DMS79 (cell line): ENCODE results near the gene NKG7.

Experiments
- DNase-seq: peaks from one replicate; lab custom pipeline; 2025; lab: John Stamatoyannopoulos, UW

NKG7 gene

DNA sequence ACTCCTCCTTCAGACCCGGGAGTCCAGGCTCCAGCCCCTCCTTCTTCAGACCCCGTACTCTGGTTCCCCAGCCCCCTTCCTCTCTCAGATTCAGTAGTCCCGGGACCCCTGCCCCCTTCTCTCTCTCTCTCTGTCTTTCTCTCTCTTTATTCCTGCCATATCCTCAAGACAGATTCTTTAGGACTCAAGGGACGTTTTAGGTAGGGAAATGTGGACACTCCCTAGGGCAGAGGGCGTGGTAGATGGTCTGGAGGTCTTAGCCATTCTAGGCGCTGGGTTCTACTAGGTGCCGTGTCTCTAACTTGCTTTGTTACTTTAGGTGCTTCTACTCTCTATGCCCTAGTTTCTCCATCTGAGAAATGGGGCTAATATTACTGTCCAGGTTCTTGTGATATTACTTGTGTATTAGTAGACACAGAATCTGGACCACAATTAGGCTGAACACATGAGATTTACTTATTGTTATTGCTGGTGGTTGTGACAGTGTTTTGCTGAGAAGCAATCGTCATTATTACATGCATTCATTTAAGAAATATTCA is 18.7 kb upstream of the NKG7 start:
- DNase-seq = no peak

- DNase-seq = no peak
Observed at GRCh38 chr19:51389143-51389542, 16.7 kb upstream of the NKG7 start.

DNA sequence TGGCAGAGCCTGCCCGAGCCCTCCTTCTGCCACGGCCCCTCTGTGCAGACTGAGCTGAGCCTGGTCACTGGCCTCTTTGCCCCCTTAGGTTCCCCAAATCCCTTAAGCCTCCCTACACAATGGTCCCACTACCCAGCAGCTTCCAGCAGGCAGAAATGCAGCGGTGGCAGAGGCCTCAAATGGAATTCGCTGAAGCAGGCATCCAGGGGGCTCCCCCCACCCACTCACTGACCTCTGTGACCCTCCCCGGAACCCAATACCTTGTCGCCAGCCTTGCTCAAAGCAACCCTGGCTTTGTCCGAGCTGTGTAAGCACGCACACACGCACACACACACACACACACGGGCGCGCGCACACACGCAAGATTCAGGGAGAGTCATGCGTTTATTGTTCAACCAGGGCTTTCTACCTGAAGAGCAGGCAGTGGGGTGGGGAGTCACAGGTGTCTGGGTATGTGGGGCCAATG is 15.5 kb upstream of the NKG7 start, which contains the start of gene LIM2:
TSS of gene LIM2 (minus strand) at position 51 of the 466 bp plus-strand sequence. CDS start 531 bp downstream, outside the sequence.
- DNase-seq = no peak

DNA sequence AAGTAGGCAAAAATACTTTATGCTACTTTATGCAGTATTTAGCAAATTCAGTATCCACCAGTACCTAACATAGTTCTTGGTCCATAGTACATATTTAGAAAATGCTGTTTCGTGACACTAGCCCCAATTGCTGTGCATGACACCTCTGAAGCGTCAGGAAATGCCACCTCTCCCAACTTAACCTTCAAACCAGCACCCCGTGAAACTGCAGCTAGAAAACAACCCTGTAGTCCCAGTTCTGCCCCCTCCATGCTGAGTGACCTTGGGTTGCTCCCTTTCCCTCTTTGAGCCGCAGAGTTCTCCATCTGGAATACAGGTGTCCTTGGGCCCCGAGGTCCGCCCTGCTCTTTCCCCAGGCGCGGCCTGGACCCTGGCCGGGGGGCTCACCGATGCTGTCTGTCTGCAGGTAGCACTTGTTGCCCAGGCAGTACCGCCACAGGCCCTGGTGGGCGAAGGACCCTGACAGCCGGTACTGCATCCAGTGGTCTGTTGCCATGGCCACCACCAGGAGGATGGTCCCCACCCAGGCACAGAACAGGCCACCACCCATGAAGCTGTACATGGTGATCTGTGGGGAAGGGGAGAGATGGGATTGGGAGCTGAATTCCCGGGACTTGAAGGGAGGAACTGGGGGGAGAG is 14.5 kb upstream of the NKG7 start:
- DNase-seq = no peak

GRCh38 chr19:51382004-51382403 is 9.6 kb upstream of the NKG7 start:
- no peak for DNase-seq

- DNase-seq = no peak
Observed at GRCh38 chr19:51380379-51380778, 7.9 kb upstream of the NKG7 start.

DNA sequence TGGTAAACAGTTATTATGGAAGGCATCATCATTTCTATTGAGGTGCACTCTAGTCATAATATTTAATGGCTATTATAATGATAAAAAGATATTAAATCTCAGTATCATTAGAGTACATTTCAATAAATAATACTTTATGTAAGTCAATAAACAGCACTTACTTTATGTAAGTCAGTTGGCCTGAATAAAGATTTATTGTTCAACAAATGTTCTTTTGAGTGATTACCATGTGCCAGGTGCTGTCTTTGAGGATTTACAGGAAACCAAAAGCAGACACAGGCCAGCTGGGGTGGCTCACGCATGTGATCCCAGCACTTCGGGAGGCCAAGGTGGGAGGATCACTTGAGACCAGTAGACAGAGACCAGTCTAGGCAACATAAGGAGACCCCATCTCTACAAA is 5.0 kb upstream of the NKG7 start:
- no peak for DNase-seq

- no peak for DNase-seq
Observed at GRCh38 chr19:51375504-51376221, 3.2 kb upstream of the NKG7 start.

DNA sequence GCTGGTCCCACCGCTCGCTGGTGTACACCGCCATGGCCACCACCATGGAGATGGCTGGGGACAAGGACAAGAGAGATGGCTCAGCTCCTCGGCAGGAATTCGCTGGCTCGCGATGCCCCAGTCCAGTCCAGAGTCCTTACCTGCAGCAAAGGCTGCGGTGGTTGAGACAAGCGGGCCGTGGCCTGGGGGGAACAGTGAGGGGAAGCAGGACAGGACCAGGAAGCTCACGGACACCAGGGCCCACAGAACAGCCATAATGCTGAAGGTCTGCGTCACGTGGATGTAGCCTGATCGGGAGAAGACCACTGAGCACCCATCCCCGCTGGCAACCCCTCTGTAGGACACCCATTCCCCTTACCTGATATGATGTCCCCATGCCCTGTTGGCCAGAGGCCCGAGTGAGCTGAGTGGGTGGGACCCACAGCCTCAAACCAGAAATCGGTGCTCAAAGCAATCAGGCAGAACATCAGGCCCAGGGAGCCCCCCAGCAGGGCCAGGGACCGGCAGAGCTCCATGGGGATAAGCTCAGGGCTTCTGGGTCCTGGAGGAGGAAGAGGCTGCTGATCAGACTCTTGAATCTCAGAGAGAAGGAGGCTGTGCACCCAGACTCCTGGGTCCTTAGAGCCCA is 319 bp downstream of the NKG7 start:
- DNase-seq = no peak

DNA sequence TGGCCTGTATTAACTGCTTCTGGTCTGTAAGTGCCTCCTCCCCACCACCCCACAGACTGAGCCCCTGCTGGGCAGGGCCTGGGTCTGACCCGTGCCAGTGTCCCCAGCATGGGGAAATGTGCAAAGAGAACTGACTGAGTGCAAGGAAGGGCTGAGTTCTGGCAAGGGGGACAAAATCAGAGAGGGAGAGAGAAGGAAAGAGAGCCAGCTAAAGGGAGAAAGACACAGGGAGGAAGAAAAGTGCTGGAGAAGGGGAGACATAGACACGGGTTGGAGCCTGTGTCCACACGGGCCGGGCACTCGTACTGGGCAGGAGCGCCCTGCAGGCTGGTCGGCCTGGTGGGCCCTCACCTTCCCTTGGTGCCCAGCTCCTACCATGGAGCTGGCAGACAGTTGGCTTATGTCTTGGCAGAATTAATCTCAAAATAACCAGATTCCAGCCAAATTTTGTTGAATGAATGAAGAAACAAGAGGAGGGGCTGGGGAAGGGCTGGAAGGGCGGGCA is 1.2 kb downstream of the NKG7 start:
- no peak for DNase-seq

DNA sequence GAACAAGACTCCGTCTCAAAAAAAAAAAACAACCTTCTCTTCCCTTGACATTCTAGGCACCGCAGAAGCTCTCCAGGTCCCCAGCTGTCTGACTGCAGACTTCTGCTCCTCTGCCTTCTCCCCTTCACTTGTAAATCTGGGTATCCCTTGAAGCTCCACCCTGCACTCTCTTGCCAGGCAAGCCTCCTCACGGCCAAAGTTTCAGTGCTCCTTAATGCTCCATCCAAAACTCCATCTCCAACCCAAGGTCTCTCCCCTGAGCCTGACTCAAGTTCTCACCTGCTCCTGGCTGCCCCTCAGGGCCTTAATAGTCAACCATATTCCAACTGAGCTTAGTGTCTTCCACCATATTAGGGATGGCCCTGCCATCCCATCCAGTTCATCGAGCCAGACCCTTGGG is 2.2 kb downstream of the NKG7 start:
- no peak for DNase-seq

GRCh38 chr19:51368366-51369282 is 3.8 kb downstream of the NKG7 start, which contains the start of gene CLDND2:
CLDND2 (minus strand) TSS chr19:51369003; CDS start chr19:51368577, 426 bp downstream.
- DNase-seq = no peak

GRCh38 chr19:51367565-51368365 is 4.7 kb downstream of the NKG7 start:
- peak; percentile 87 for DNase-seq

- DNase-seq = no peak
Observed at GRCh38 chr19:51367255-51367564, 5.2 kb downstream of the NKG7 start.

GRCh38 chr19:51366389-51367254 is 5.8 kb downstream of the NKG7 start:
- DNase-seq = peak; percentile 95

- no peak for DNase-seq
Observed at GRCh38 chr19:51365965-51366388, 6.5 kb downstream of the NKG7 start, which contains the start of gene ETFB. ETFB (minus strand) TSS chr19:51366388; CDS start chr19:51366326, 62 bp downstream.

DNA sequence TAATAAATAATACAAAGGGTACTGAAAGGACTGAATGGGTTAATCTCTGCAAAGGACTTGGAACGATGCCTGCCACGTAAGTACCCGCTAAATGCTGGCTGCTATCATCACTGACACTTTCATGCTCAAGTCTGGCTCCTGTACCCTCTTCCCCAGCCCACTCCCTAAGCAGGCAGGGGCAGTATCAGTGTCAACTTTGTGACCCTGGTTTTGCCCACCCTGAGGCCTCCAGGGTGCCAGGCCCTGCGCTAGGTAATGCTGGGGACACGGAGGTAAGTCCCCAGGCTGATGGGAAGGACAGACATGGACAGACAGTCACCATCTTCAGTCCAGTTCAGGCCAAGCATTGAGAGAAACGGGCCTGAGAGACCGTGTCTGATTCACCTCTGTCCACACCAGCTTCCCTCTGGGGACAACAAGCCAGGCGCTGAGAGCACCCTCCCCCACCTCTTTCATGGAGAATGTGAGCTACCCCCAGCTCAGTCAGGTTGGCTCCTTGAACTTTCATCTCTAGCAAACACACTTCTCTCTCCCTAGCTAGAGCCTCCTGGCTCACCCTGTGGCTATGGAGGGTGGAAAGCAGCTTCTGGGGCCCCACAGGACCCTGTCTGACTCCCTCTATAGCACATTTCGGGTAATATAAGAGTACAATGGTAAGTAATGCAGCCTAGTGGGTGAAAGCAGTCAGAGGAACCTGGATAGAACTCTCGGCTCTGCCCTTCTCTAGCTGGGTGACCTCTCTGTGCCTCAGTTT is 7.1 kb downstream of the NKG7 start:
- DNase-seq = no peak

GRCh38 chr19:51364200-51365106 is 8.0 kb downstream of the NKG7 start:
- DNase-seq = no peak
